GM18951 (cell line): ENCODE measurements around the gene C15orf39.

ENCODE experiments used
- POLR2A ChIP-seq: IDR thresholded peaks from 4 replicates; pipeline ENCODE4 v1.6.1; 2011; ENCODE audit warnings: mild to moderate bottlenecking; ENCODE audit not compliant: insufficient read length, insufficient read depth; ENCODE audit errors: extremely low read depth
- in situ Hi-C: fragments of 300-500 bp; cut with MboI; formaldehyde crosslinking; loops from one replicate; pipeline ENCODE4 v1.12.0; 2022; ENCODE audit warnings: low sequenced_read_pairs, mixed read lengths, inconsistent platforms; ENCODE audit not compliant: unreplicated experiment

Gene C15orf39

GRCh38 chr15:75229191-75230015, 27.7 kb downstream of the C15orf39 start:
- no peak for TF ChIP-seq POLR2A
- in situ Hi-C loops = no loop called here

- in situ Hi-C loops = no loop called here
- TF ChIP-seq POLR2A = no peak
Observed at GRCh38 chr15:75230016-75230343, 28.3 kb downstream of the C15orf39 start.

GRCh38 chr15:75230551-75231371, 29.1 kb downstream of the C15orf39 start:
- no peak for TF ChIP-seq POLR2A
- in situ Hi-C loops = no loop called here

- in situ Hi-C loops = no loop called here
- TF ChIP-seq POLR2A = no peak
Observed at GRCh38 chr15:75231836-75232235, 30.2 kb downstream of the C15orf39 start.

- in situ Hi-C loops = no loop called here
- no peak for TF ChIP-seq POLR2A
Observed at GRCh38 chr15:75232252-75232813, 30.7 kb downstream of the C15orf39 start.

GRCh38 chr15:75232826-75233503, 31.3 kb downstream of the C15orf39 start:
- TF ChIP-seq POLR2A = no peak
- in situ Hi-C loops = no loop called here

GRCh38 chr15:75233504-75234190, 32.0 kb downstream of the C15orf39 start:
- TF ChIP-seq POLR2A = no peak
- in situ Hi-C loops = no loop called here

GRCh38 chr15:75234191-75234810, 32.6 kb downstream of the C15orf39 start:
- in situ Hi-C loops = no loop called here
- TF ChIP-seq POLR2A = no peak

- TF ChIP-seq POLR2A = no peak
- in situ Hi-C loops = no loop called here
Observed at GRCh38 chr15:75235051-75235673, 33.5 kb downstream of the C15orf39 start.

- in situ Hi-C loops = no loop called here
- no peak for TF ChIP-seq POLR2A
Observed at GRCh38 chr15:75235760-75236729, 34.4 kb downstream of the C15orf39 start.
